GM21619 (cell line): ENCODE results near the gene SMC1B.
A peak's percentile ranks its signal among the peaks of the same experiment; 100 is the strongest.

Experiments
- ATAC-seq: cut with Tn5 transposase; IDR thresholded peaks from one replicate; pipeline ENCODE4 v1.9.1; 2021; ENCODE audit not compliant: unreplicated experiment

The SMC1B gene

GRCh38 chr22:45321827-45322226 is 91.6 kb downstream of the SMC1B start:
- ATAC-seq = no peak

GRCh38 chr22:45320357-45320976 is 92.9 kb downstream of the SMC1B start:
- ATAC-seq = no peak

DNA sequence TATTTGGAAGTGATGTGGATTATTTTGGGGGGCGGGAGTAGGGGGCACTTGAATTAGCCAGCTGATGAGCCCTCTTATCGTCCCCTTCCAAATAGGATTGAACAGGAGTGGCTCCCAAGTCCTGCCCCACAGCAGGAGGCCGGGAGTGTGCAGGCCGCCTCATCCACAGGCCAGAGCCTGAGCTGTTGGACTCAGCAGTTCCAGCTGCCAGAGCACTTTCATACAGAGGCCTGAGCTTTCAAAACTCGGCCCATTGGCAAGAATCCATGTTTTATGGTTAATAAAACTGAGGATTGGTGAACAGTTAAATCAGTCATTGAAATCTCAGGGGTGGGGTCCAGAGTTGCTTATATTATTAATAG is 94.1 kb downstream of the SMC1B start:
- ATAC-seq = no peak

DNA sequence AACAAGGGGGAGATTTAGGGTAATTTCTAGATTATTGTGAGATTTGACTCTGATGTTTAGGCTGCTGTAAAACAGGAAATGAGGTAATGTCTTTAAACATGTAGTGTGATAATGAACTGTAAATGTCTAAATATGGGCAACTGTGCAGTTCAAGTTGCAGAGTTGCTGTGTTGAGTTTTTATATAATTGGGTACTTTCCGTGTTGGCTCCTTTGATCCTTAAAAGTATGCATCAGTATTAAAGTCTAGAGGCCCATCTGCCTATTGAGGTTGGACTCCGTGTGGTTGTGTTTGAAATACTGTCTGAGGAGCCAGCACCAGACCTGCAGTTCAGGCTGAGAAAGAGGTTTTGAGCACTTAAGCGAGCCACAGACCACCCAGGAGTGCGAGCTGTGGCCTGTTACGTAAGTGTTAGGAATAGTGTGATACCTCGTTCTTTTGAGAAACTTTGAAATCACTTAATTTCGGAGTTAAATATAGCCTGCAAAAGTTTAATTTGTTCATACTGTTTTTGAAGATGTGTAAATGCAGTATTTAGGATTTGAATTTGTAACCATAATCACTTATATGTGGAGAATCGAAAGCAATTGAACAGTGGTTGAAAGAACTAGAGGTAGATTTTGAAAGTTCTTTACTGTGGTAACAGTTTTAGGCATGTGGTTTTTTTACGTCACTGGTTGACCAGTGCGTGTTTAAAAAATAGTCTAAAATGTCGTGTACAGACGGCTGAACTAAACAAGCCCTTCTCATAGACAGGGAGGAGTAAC is 94.7 kb downstream of the SMC1B start:
- no peak for ATAC-seq

DNA sequence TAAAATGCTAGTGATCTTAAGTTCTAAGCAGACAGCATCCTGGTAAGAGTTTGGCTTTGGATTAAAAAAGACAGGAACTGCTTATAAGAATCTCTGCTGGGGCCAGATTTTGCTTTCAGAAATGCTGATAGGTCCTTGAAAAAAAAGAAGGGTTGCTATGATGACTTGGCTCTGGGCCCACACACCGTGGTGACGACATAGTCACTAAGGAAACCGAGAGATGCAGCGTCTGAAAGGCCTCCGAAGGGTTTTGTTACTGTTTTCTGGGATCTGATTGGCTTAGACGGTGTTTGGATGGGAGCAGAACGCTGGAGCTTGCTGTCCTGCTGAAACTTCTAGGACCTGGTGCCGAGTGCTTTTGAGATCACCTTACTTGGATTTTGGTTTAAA is 95.2 kb downstream of the SMC1B start:
- ATAC-seq = no peak

- ATAC-seq = no peak
Measured at GRCh38 chr22:45317551-45318167, 95.7 kb downstream of the SMC1B start.

DNA sequence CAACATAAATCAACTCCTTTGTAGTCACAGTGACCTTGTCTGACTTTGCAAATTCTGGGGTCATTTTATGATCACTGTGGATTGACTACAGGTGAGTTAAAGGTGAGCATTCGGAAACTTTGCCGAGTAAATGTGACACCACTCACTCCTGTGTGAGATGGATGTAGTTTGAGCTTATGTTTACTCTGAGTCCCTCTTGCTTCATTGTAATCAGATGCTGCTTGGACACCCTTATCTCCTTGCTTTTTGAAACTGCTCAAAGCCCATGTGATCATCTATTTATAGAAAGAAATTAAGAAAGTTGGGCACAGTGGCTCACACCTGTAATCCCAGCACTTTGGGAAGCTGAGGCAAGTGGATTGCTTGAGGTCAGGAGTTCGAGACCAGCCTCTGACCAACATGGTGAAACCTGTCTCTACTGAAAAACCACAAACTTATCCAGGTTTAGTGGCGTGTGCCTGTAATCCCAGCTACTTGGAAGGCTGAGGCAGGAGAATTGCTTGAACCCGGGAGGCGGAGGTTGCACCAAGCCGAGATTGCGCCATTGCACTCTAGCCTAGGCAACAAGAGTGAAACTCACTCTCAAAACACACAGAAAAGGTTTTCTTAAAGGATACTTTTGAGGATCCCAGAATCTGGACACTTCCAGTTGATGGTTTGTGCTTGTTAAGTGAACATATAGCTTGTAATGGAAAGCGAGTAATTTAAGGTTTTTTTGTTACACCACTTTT is 96.4 kb downstream of the SMC1B start:
- no peak for ATAC-seq

DNA sequence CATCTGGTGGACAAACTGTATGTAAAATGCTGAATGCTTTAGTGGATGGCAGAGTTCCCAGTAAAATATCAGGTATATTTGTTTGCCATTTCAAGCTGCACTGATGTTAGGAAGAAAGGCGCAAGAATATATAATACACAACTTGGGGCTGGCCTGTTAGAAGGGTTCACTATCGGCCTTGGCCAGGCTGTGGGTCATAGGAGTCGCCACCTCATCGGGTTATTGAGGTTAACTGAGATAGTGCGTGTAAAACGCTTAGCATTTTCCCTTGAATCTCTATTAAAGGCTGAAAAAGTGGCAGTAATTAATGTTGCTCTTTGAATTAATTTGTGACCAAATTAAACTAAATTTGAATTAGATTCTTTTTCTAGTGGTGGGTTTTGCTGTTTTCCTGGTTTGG is 98.6 kb downstream of the SMC1B start:
- ATAC-seq = no peak

GRCh38 chr22:45314054-45314721 is 99.2 kb downstream of the SMC1B start:
- no peak for ATAC-seq

DNA sequence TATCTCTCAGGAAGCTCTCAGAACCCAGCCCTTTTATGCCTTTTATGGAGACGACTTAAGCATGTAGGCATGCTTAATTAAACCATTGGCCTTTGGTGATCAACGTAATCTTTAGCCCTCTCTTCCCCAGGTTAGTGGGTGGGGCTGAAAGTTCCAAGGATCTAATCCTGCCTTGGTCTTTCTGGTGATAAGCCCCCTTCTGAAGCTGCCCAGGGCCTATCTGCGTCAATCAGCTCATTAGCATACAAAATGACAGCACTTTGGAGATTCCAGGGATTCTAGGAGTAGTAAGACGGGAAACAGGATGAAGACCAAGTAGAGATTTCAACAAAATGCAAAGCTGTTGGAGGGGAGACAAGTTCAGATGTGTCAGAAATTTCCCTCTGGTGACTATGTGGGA is 100.5 kb downstream of the SMC1B start:
- no peak for ATAC-seq

DNA sequence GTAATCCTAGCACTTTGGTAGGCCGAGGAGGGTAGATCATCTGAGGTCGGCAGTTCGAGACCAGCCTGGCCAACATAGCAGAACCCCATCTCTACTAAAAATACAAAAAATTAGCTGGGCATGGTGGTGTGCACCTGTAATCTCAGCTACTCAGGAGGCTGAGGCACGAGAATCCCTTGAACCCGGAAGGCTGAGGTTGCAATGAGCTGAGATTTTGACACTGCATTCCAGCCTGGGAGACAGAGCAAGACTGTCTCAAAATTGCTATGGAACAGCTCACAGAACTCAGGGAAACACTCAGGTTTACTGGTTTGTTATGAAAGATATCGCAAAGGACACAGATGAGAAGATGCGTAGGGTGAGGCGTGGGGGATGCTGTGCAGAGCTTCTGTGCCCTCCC is 101.0 kb downstream of the SMC1B start:
- no peak for ATAC-seq

GRCh38 chr22:45310977-45311531 is 102.3 kb downstream of the SMC1B start:
- no peak for ATAC-seq

GRCh38 chr22:45310331-45310976 is 102.9 kb downstream of the SMC1B start:
- ATAC-seq = no peak

DNA sequence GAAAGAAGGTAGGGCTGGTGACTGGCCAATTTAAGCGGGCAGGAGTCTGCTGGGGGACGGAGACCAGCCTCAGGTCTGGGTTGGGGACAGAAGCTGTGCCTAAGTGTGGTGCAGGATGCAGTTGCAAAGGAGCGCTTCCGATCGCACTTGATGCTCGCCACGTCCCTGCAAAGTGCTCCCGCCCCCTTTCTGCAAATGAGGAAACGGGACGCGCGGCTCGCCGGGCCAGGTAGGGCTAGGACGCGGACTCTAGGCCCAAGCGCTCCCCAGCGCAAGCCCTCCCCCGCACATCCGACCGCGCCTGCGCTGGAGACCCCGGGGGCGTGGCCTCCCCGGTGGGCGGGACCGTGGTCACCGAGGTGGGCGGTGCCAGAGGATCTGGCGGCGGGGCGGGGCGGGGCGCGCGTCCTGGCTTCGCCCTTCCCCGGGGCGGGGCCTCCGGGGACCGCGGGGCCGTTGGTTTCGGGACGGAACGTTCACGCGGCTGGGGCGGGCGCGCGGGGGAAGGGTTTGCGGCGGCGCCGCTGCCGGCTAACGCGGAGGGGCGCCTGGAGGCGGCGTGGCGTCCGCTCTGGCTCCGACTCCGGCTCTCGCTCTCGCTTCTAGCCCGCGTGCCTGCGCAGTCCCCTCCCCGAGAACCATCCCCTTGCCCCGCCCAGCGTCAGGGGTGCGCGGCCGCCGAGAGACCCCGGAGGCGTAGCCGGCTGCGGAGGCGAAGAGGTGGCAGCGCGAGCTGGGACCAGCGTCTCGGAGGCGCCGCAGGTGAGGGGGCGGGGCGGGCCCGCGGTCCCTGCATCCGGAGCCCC is 103.8 kb downstream of the SMC1B start, which contains the start of gene FAM118A:
Gene FAM118A, plus strand, starts transcription at position 513 of the 806 bp plus-strand sequence. CDS start 12,446 bp downstream, outside the sequence.
- peak; percentile 74 for ATAC-seq

DNA sequence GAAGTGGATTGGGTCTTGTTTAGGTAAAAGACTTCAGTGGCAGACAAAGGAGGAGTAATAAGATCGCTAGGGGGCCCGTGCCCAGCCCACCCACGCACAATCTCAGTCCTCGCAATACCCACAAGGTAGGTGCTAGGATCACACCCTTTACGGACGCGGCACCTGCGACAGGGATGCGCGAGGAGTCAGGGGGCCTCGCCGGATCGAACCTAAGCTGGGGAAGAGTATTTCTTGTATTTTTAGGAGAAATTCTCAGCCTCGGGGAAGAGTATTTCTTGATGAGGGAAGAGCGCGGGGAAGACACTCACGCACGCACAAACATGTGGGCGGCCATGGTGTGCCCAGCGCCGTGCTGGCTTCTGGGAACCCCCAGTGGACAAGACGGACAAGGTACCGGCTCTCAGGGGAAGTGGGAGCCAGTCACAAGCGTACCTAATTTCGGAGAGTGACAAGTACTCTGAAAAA is 104.4 kb downstream of the SMC1B start:
- no peak for ATAC-seq

DNA sequence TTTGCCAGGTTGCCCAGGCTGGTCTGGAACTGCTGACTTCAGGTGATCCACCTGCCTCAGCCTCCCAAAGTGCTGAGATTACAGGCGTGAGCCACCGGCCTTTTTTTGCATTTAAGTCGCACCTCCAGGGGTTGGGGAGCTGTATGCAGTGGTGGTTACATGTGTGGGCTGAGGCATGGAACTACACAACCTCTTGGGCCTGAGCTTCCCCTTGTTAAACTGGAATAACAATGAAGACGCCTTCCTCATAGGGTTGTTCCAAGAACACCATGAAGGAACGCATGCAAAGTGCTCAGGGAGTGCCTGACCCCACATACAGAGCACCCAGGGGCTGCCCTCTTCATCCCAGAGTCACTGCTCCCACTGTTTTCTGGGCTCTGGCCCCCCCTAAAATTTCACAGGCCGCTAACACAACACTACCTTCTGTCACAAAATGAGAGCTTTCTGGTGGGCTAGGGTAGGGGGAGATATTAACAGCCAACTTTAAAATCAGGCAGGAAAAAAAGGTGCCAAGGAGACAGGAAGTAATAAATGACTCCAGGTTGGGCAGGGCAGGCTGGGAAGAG is 104.9 kb downstream of the SMC1B start:
- ATAC-seq = no peak

GRCh38 chr22:45306139-45306538 is 107.3 kb downstream of the SMC1B start:
- no peak for ATAC-seq

- ATAC-seq = no peak
Measured at GRCh38 chr22:45305456-45306075, 107.8 kb downstream of the SMC1B start.

GRCh38 chr22:45304971-45305370 is 108.4 kb downstream of the SMC1B start:
- ATAC-seq = no peak
